Measurements from ENCODE around the gene PEDS1.

DNA sequence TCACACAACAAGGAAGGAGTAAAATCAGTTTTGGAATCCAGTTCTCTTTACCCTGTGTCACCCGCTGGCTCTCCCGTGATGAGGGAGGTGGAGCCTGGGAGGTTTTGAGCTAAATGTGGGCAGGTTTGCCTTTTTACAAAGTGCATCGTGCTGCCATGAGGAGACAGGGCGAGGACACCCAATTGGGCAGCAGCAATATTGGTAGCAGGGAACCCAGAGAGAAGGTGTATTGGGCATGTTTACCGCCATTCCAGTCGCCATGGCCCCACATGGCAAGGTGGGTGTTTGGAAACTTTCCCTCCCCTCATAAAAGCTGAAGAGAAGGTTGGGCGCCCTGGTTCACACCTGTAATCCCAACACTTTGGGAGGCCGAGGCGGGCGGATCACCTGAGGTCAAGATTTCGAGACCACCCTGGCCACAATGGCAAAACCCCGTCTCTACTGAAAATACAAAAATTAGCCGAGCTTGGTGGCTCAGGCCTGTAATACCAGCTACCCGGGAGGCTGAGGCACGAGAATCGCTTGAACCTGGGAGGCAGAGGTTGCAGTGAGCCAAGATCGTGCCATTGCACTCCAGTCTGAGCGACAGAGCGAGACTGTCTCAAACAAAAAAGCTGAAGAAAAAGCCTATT lies 37.0 kb downstream of the PEDS1 start:
- TF ChIP-seq POLR2A (IDR thresholded peaks at IDR 0.05; ENCODE audit: low read depth, low read length) (no peak), TAF1 (IDR thresholded peaks at IDR 0.05; ENCODE audit: borderline replicate concordance, low read depth, low read length) (no peak), POLR2AphosphoS5 (IDR thresholded peaks at IDR 0.05; ENCODE audit: low read depth, low read length) (no peak)
